ENCODE measurements around the gene MDM1.
A peak's percentile ranks its signal among the peaks of the same experiment; 100 is the strongest.

MDM1 gene

GRCh38 chr12:68321140-68321539 lies 11.0 kb downstream of the MDM1 start:
- Mint-ChIP-seq H3K27ac (no peak overlapping the region), H3K4me1 (peaks cover 2 to 6% of the 10 kb centered on the region in 2 donors), H3K4me3 (no peak overlapping the region), H3K27me3 (no peaks in the 10 kb centered on the region), H3K9me3 (no peaks in the 10 kb centered on the region), H3K36me3 (peaks cover 3 to 8% of the 10 kb centered on the region in 2 donors)
- no peak for DNase-seq
- no peak for ATAC-seq (replicated peaks)

GRCh38 chr12:68319988-68320623 lies 12.1 kb downstream of the MDM1 start:
- no peak for DNase-seq
- H3K9me3 Mint-ChIP-seq = no peaks in the 10 kb centered on the region
- H3K27ac Mint-ChIP-seq = no peak overlapping the region
- no peak for ATAC-seq (replicated peaks)
- H3K27me3 Mint-ChIP-seq = no peaks in the 10 kb centered on the region
- H3K4me1 Mint-ChIP-seq = peaks cover 0 to 2% of the 10 kb centered on the region in 2 donors
- H3K36me3 Mint-ChIP-seq = peaks cover 2 to 4% of the 10 kb centered on the region in 2 donors
- no peak overlapping the region for H3K4me3 Mint-ChIP-seq

DNA sequence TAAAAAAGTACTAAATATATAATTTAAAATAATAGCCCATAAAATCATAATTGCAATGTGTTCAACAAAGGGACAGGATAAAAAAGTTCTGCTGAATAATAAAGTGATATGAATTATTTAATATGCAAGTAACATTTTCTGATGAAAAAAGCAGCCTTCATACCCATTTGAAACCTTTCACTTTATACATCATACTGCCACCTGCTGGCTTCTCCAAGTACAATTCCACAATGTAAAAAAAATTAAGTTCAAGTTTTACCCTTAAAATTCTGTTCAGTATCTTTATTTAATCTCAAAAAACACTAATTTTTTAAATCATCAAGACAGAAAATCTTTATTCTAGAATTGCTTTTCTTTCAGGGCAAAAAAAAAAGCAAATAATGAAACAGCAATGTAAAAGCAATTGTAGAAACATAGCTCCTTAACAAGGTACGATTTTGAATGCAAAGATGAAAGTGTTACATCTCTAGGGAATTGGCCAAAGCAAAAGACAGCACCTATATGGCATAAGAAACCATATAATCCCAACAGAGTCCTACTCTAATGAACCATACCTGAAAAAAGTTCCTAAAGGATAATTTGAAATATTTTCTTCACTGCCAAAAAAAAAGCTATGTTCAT lies 15.0 kb downstream of the MDM1 start:
- Mint-ChIP-seq H3K4me1 (no peaks in the 10 kb centered on the region), H3K27ac (no peak overlapping the region), H3K27me3 (no peaks in the 10 kb centered on the region), H3K9me3 (no peaks in the 10 kb centered on the region), H3K4me3 (no peak overlapping the region), H3K36me3 (peaks cover 3 to 5% of the 10 kb centered on the region in 2 donors)
- DNase-seq (no peak), ATAC-seq (replicated peaks) (no peak)

DNA sequence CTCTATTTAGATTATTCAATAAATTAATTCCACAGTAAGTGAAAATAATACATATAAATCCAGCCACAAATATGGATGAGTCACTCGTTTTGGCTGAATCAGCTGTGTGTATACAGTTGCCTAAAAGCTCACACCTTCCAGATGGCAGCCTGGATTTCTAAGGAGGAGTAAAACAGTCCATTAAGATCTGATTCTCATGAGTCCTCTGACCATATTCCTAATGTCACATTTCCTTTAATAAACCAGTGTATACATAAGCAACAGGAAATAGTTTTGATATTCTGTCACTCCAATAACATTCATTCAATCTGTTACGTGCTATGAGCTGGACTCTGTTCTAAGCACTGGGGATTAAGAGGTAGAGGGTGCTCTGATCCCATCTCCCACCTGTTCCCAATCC lies 21.8 kb downstream of the MDM1 start:
- no peak for ATAC-seq (replicated peaks)
- DNase-seq = no peak
- H3K36me3 Mint-ChIP-seq = peaks cover 25 to 36% of the 10 kb centered on the region in 2 donors
- H3K27ac Mint-ChIP-seq = no peak overlapping the region
- peaks cover 0 to 2% of the 10 kb centered on the region in 2 donors for H3K9me3 Mint-ChIP-seq
- peaks cover 6 to 11% of the 10 kb centered on the region in 2 donors for H3K4me1 Mint-ChIP-seq
- H3K27me3 Mint-ChIP-seq = no peaks in the 10 kb centered on the region
- H3K4me3 Mint-ChIP-seq = no peak overlapping the region

DNA sequence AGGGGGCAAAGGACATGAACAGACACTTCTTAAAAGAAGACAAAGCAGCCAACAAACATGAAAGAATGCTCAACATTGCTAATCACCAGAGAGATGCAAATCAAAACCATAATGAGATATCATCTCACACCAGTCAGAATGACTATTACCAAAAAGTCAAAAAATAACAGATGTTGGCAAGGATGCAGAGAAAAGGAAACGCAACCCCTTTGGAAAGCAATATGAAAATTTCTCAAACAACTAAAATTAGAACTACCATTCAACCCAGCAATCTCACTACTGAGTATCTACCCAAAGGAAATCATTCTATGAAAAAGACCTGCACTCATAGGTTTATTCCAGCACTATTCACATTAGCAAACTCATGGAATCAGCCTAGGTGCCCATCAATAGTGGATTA lies 25.6 kb downstream of the MDM1 start:
- ATAC-seq (replicated peaks) = no peak
- no peaks in the 10 kb centered on the region for H3K27me3 Mint-ChIP-seq
- H3K27ac Mint-ChIP-seq = no peak overlapping the region
- peaks cover 39 to 53% of the 10 kb centered on the region in 2 donors for H3K36me3 Mint-ChIP-seq
- peaks cover 0 to 4% of the 10 kb centered on the region in 2 donors for H3K9me3 Mint-ChIP-seq
- DNase-seq = no peak
- H3K4me1 Mint-ChIP-seq = peaks cover 9 to 16% of the 10 kb centered on the region in 2 donors
- no peak overlapping the region for H3K4me3 Mint-ChIP-seq

GRCh38 chr12:68305278-68305677 lies 26.9 kb downstream of the MDM1 start:
- no peaks in the 10 kb centered on the region for H3K27me3 Mint-ChIP-seq
- peaks cover 9 to 16% of the 10 kb centered on the region in 2 donors for H3K4me1 Mint-ChIP-seq
- H3K36me3 Mint-ChIP-seq = peaks cover 51 to 66% of the 10 kb centered on the region in 2 donors
- H3K9me3 Mint-ChIP-seq = peaks cover 0 to 4% of the 10 kb centered on the region in 2 donors
- no peak overlapping the region for H3K27ac Mint-ChIP-seq
- ATAC-seq (replicated peaks) (no peak), DNase-seq (no peak)
- no peak overlapping the region for H3K4me3 Mint-ChIP-seq

DNA sequence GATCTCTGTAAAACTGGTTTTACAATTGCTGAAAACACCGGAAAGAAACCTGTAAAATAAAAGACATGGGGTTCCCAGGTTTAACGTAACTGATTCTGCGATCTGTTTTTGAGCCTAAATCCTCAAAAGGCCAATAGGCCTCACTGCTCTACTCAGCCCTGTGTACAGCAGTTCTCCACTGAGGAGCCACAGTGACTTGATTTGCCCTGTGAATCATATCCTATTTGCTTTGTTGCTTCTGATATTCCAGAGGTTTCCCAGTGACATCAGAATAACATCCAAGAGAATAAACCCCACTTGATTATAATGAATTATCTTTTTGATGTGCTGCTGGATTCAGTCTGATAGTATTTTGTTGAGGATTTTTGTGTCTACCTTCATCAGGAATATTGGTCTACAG lies 27.5 kb downstream of the MDM1 start:
- Mint-ChIP-seq H3K27ac (no peak overlapping the region), H3K9me3 (peaks cover 0 to 4% of the 10 kb centered on the region in 2 donors), H3K27me3 (no peaks in the 10 kb centered on the region), H3K4me1 (peaks cover 9 to 16% of the 10 kb centered on the region in 2 donors), H3K36me3 (peaks cover 57 to 72% of the 10 kb centered on the region in 2 donors), H3K4me3 (no peak overlapping the region)
- ATAC-seq (replicated peaks) (no peak), DNase-seq (no peak)

DNA sequence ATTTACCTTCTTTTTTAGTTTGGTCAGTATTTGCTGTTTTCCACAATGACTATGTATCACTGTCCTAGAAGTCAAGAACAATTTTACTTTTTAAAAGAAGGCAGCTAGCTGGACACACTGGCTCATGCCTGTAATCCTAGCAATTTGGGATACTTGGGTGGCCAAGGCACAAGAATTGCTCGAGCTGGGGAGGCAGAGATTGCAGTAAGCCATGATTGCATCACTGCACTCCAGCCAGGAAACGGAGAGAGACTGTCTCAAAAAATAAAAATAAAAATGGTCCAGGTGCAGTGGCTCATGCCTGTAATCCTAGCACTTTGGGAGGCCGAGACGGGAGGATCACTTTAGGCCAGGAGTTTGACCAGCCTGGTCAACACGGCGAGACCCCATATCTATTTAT lies 28.3 kb downstream of the MDM1 start:
- H3K9me3 Mint-ChIP-seq = peaks cover 2 to 4% of the 10 kb centered on the region in 2 donors
- H3K4me3 Mint-ChIP-seq = no peak overlapping the region
- H3K27ac Mint-ChIP-seq = no peak overlapping the region
- ATAC-seq (replicated peaks) (no peak), DNase-seq (no peak)
- peaks cover 61 to 75% of the 10 kb centered on the region in 2 donors for H3K36me3 Mint-ChIP-seq
- no peaks in the 10 kb centered on the region for H3K27me3 Mint-ChIP-seq
- peaks cover 12 to 24% of the 10 kb centered on the region in 2 donors for H3K4me1 Mint-ChIP-seq

- Mint-ChIP-seq H3K9me3 (peaks cover 0 to 2% of the 10 kb centered on the region in 2 donors), H3K36me3 (peaks cover 38 to 57% of the 10 kb centered on the region in 2 donors), H3K27ac (no peak overlapping the region), H3K27me3 (no peaks in the 10 kb centered on the region), H3K4me1 (peaks cover 3 to 12% of the 10 kb centered on the region in 2 donors), H3K4me3 (no peak overlapping the region)
- DNase-seq (no peak), ATAC-seq (replicated peaks) (no peak)
Measured at GRCh38 chr12:68297929-68298328, 34.2 kb downstream of the MDM1 start.

- Mint-ChIP-seq H3K9me3 (peaks cover 0 to under 1% of the 10 kb centered on the region in 2 donors), H3K27ac (no peak overlapping the region), H3K4me1 (peaks cover 3 to 8% of the 10 kb centered on the region in 2 donors), H3K4me3 (no peak overlapping the region), H3K27me3 (no peaks in the 10 kb centered on the region), H3K36me3 (peaks cover 10 to 20% of the 10 kb centered on the region in 2 donors)
- DNase-seq (no peak), ATAC-seq (replicated peaks) (no peak)
Measured at GRCh38 chr12:68294251-68294650, 37.9 kb downstream of the MDM1 start.

GRCh38 chr12:68293347-68293746 lies 38.8 kb downstream of the MDM1 start:
- ATAC-seq (replicated peaks) = no peak
- peaks cover 4 to 13% of the 10 kb centered on the region in 2 donors for H3K36me3 Mint-ChIP-seq
- no peaks in the 10 kb centered on the region for H3K27me3 Mint-ChIP-seq
- H3K4me1 Mint-ChIP-seq = no peaks in the 10 kb centered on the region
- DNase-seq = no peak
- H3K27ac Mint-ChIP-seq = no peak overlapping the region
- H3K9me3 Mint-ChIP-seq = no peaks in the 10 kb centered on the region
- no peak overlapping the region for H3K4me3 Mint-ChIP-seq

DNA sequence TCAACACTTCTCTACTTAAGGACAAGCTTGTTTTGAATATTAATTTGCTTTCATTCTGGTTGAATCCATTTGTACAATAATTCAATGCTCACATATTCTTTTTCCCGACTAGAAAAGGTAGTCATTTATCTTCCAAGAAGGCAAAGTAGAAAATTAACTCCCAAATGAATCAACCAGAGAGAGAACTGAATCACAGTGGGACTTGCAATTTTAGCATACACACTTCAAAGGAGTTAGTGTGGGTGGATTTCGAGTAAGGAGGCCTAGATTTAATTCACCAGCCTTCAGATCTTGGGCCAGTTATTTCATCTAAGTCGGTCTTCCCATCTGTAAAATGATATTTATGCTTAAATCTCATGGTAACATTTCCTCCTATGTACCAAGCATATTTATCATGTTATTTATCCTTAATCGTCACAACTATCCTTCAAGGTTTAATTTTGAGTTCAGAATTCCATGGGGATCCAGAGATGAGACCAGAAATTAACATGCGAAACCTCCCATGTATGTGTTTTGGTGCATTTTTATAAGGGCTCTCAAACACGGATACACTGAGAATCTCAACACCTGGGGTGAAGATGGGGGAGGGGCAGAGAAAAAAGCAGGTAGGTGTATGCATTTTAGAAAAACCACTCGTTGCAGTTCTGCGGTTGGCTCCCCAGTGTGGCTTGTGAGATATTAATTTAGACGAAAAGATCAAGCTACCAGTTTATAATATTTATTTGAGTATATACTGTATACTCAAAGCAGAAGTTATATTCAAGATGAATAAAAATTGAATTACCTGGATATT lies 39.8 kb downstream of the MDM1 start:
- ATAC-seq (replicated peaks) (no peak), DNase-seq (no peak)
- no peaks in the 10 kb centered on the region for H3K27me3 Mint-ChIP-seq
- no peak overlapping the region for H3K27ac Mint-ChIP-seq
- peaks cover 4 to 7% of the 10 kb centered on the region in 2 donors for H3K36me3 Mint-ChIP-seq
- H3K4me1 Mint-ChIP-seq = no peaks in the 10 kb centered on the region
- H3K4me3 Mint-ChIP-seq = no peak overlapping the region
- peaks cover 0 to 1% of the 10 kb centered on the region in 2 donors for H3K9me3 Mint-ChIP-seq

DNA sequence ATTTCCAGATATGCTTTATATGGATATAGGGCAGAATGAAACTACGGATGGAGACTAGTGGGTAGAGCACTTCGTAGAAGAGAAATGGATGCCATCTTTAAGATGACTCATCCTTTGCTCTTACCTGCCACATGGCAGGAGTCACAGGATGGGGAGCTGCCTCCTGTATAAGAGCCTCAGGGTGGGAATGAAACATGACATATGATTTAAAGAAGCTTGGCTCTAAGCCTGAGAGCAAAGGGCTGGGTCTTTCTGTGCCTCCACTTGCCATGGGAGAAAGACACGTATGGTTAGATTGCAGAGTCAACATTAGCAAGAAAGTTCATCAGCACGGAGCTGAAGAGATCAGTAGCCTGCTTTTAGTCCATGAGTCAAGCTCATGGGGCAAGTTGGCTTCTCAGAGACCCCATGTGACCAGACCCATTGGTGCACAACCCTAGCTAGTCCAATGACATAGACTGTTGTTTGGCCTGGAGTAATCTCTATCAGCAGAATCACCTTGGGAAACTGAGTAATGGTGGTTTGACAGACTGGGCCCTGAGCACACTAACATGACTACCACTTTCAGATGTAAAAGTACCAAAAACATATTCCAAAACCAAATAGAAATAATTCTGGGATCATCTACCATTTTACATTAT lies 40.6 kb downstream of the MDM1 start:
- peaks cover 0 to 1% of the 10 kb centered on the region in 2 donors for H3K9me3 Mint-ChIP-seq
- no peak overlapping the region for H3K27ac Mint-ChIP-seq
- H3K4me3 Mint-ChIP-seq = no peak overlapping the region
- DNase-seq (no peak), ATAC-seq (replicated peaks) (no peak)
- H3K4me1 Mint-ChIP-seq = no peaks in the 10 kb centered on the region
- H3K27me3 Mint-ChIP-seq = no peaks in the 10 kb centered on the region
- peaks cover 2 to 3% of the 10 kb centered on the region in 2 donors for H3K36me3 Mint-ChIP-seq

DNA sequence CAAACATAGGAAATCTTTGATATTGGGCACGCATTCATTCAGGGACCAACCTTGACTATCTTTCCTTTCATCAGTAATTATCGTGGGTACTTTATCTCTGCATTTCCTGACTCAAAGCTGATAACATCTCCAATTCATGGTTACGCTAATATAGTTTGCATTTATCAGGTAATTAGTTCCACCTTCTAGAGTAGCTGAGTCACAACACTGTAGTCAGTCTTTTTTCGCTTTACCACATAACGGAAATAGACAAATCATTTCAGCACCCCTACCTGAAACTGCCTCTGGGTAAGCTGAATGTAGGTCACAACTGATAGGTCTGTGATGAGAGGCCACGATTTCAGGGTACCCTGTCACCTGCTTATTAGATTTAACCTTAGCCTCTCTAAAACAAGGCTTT lies 42.0 kb downstream of the MDM1 start:
- H3K27ac Mint-ChIP-seq = no peak overlapping the region
- peaks cover 2 to 3% of the 10 kb centered on the region in 2 donors for H3K36me3 Mint-ChIP-seq
- no peak overlapping the region for H3K4me3 Mint-ChIP-seq
- H3K27me3 Mint-ChIP-seq = no peaks in the 10 kb centered on the region
- ATAC-seq (replicated peaks) = peak in 1 of 2 donors; percentile 42
- no peaks in the 10 kb centered on the region for H3K4me1 Mint-ChIP-seq
- DNase-seq = no peak
- H3K9me3 Mint-ChIP-seq = peaks cover 0 to 1% of the 10 kb centered on the region in 2 donors

Measured in stimulated activated naive B cell treated with anti-CD40 and anti-IgM and Interleukin-4, amounts not matched to agents 10 μg/mL and 1 μg/mL and 100 μg/mL, for 72 hours (primary cell).